ENCODE data around the gene SEPHS2. TPM values are rescaled to one million over a fixed set of nuclear protein-coding genes. Genes with fewer than 3 reads are reported as not detected.

The SEPHS2 gene
- total RNA-seq, 1 donor from 2014 or later: 37.0 TPM

DNA sequence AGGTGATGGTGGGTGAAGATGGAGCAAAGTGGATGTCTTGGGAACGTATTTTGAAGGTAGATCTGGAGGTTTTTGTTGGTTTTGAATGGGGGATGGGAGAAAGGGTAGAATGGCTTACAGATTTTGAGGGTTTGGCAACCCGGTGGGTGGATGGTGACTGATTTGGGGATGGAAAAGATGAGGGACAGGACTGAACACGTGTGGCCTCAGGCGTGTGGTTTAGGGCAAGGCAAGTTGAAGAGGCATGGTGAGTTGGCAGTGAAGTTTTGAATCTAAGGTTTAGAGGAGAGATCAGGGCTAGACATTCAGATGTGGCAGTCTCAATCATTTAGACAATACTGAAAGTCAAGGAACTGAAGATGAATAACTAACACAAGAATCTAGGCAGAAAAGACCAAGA, 10.8 kb downstream of the SEPHS2 start:
- H4K20me1 ChIP-seq (ENCODE audit: insufficient read depth, low read length): no peaks in the 10 kb centered on the region
- Mint-ChIP-seq H3K36me3 (ENCODE audit: low read depth, unreplicated experiment) (no peaks in the 10 kb centered on the region), H3K27ac (ENCODE audit: unreplicated experiment) (no peak overlapping the region), H3K4me3 (ENCODE audit: unreplicated experiment) (no peak overlapping the region), H3K4me1 (ENCODE audit: low read depth, unreplicated experiment) (no peaks in the 10 kb centered on the region), H3K9me3 (ENCODE audit: unreplicated experiment) (no peaks in the 10 kb centered on the region), H3K27me3 (ENCODE audit: low read depth, unreplicated experiment) (peaks cover 17% of the 10 kb centered on the region)
- DNase-seq (ENCODE audit: low read depth): no peak
- no peaks in the 10 kb centered on the region for H3K9me3 ChIP-seq (ENCODE audit: insufficient read depth, low read depth, low read length)
- H3K4me3 ChIP-seq (ENCODE audit: insufficient read depth, low read depth, low read length): no peak overlapping the region
- no peaks in the 10 kb centered on the region for H3K79me2 ChIP-seq (ENCODE audit: insufficient read depth, low read length)
- no peak overlapping the region for H2AFZ ChIP-seq (ENCODE audit: low read depth, low read length)
- H3K36me3 ChIP-seq (ENCODE audit: insufficient read depth, low read length): no peaks in the 10 kb centered on the region
- H3K27ac ChIP-seq (ENCODE audit: low read depth, low read length): no peak overlapping the region
- peaks cover 2% of the 10 kb centered on the region for H3K27me3 ChIP-seq (ENCODE audit: insufficient read depth, low read length)
- H3K9ac ChIP-seq (ENCODE audit: low read length): no peak overlapping the region
- peaks cover 3% of the 10 kb centered on the region for H3K4me1 ChIP-seq (ENCODE audit: insufficient read depth, low read length)
- no peak for FAIRE-seq
- TF ChIP-seq EZH2 (IDR thresholded peaks at IDR 0.05; ENCODE audit: insufficient read depth, low read length) (no peak), CTCF (IDR thresholded peaks at IDR 0.05; ENCODE audit: insufficient read depth, low read depth, low read length) (no peak)
- H3K4me2 ChIP-seq (ENCODE audit: low read length): no peak overlapping the region

DNA sequence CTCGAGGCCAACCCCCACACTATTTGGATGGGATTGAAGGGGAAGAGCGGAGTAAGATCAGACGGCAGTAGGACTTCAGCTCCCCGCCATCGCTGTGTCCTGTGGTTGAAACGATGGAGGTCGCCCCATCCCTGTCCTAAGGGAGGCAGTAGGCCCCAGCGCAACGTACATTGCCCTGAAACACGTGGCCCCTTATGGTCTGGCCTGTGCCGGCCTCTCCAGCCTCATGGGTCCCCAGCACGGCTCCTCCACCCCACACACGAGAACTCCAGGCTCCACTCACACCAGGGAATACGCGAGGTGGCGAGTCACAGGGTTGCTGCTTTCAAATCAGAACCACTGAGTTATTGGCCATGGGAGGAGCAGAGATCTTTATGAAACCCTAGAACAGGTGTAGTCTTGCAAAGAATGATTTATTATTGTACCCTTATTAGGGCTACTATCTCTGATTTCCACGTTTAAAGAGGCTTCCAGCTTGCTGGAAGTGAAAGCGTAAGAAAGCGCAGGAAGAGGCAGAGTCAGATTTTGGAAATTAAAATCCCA, 15.2 kb downstream of the SEPHS2 start:
- TF ChIP-seq CTCF (IDR thresholded peaks at IDR 0.05; ENCODE audit: insufficient read depth, low read depth, low read length) (no peak), EZH2 (IDR thresholded peaks at IDR 0.05; ENCODE audit: insufficient read depth, low read length) (no peak)
- no peaks in the 10 kb centered on the region for H3K9me3 Mint-ChIP-seq (ENCODE audit: unreplicated experiment)
- Histone ChIP-seq H3K4me1 (ENCODE audit: insufficient read depth, low read length) (peaks cover 14% of the 10 kb centered on the region), H3K27ac (ENCODE audit: low read depth, low read length) (no peak overlapping the region), H3K4me2 (ENCODE audit: low read length) (peak overlapping the region; percentile 96), H4K20me1 (ENCODE audit: insufficient read depth, low read length) (peaks cover 5% of the 10 kb centered on the region), H3K9ac (ENCODE audit: low read length) (peak overlapping the region; percentile 7), H3K79me2 (ENCODE audit: insufficient read depth, low read length) (peaks cover 30% of the 10 kb centered on the region), H2AFZ (ENCODE audit: low read depth, low read length) (peak overlapping the region; percentile 86), H3K27me3 (ENCODE audit: insufficient read depth, low read length) (no peaks in the 10 kb centered on the region), H3K9me3 (ENCODE audit: insufficient read depth, low read depth, low read length) (no peaks in the 10 kb centered on the region), H3K36me3 (ENCODE audit: insufficient read depth, low read length) (peaks cover 9% of the 10 kb centered on the region), H3K4me3 (ENCODE audit: insufficient read depth, low read depth, low read length) (peak overlapping the region; percentile 80)
- H3K4me1 Mint-ChIP-seq (ENCODE audit: low read depth, unreplicated experiment): peaks cover 3% of the 10 kb centered on the region
- DNase-seq (ENCODE audit: low read depth): no peak
- H3K27me3 Mint-ChIP-seq (ENCODE audit: low read depth, unreplicated experiment): peaks cover 11% of the 10 kb centered on the region
- H3K27ac Mint-ChIP-seq (ENCODE audit: unreplicated experiment): no peak overlapping the region
- H3K4me3 Mint-ChIP-seq (ENCODE audit: unreplicated experiment): no peak overlapping the region
- H3K36me3 Mint-ChIP-seq (ENCODE audit: low read depth, unreplicated experiment): peaks cover 7% of the 10 kb centered on the region
- FAIRE-seq: no peak

DNA sequence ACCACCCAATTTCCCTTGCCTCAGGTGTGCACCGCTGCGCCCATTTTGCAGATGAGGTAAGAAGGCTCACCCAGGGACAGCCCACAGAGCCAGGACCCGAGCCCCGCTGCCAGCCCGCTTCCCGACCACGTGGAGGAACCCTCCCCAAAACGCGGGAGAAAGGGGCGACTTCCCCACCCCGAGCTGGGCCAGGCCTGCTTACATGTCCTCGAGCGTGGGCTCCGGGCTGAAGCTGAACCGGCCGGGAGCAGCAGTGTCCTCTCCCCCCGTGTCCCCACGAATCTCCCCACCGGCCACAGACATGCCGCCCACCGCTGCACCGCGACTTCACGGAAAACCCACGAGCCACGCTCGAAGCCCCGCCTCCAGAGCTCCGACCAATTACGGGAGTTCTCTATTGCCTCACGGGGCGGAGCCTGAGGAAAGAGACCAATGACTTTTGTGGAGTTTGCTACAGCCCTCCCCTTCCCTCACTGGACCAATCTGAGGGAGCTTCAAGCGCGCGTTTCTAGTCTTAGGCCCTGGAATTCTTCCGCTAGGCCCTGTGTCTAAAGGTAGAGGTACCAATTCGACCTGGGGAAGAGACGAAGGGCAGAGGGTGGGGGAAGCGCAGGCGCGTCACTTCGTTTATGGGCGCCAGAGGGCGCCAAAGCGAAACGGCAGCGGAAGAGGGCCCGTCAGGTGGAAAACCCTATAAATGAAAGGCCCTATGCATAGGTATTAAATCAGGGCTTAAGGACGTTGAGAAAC, 15.8 kb downstream of the SEPHS2 start, which contains the start of gene DCTPP1:
TSS of gene DCTPP1 (minus strand) at position 353 of the 750 bp plus-strand sequence. CDS start at position 303, 50 bp downstream.
- H3K27ac Mint-ChIP-seq (ENCODE audit: unreplicated experiment): no peak within 1 kb of the TSS
- DNase-seq (ENCODE audit: low read depth): peak; percentile 98
- Histone ChIP-seq H3K27ac (ENCODE audit: low read depth, low read length) (peak within 1 kb of the TSS; percentile 8), H3K4me3 (ENCODE audit: insufficient read depth, low read depth, low read length) (peak within 1 kb of the TSS; percentile 80), H3K79me2 (ENCODE audit: insufficient read depth, low read length) (peaks cover 30% of the 10 kb centered on the region), H3K9me3 (ENCODE audit: insufficient read depth, low read depth, low read length) (no peaks in the 10 kb centered on the region), H3K9ac (ENCODE audit: low read length) (peak within 1 kb of the TSS; percentile 75), H4K20me1 (ENCODE audit: insufficient read depth, low read length) (peaks cover 7% of the 10 kb centered on the region), H3K27me3 (ENCODE audit: insufficient read depth, low read length) (no peaks in the 10 kb centered on the region), H2AFZ (ENCODE audit: low read depth, low read length) (peak within 1 kb of the TSS; percentile 86), H3K4me1 (ENCODE audit: insufficient read depth, low read length) (peaks cover 14% of the 10 kb centered on the region), H3K36me3 (ENCODE audit: insufficient read depth, low read length) (peaks cover 9% of the 10 kb centered on the region), H3K4me2 (ENCODE audit: low read length) (peak within 1 kb of the TSS; percentile 96)
- H3K27me3 Mint-ChIP-seq (ENCODE audit: low read depth, unreplicated experiment): peaks cover 9% of the 10 kb centered on the region
- H3K4me3 Mint-ChIP-seq (ENCODE audit: unreplicated experiment): no peak within 1 kb of the TSS
- no peaks in the 10 kb centered on the region for H3K9me3 Mint-ChIP-seq (ENCODE audit: unreplicated experiment)
- peaks cover 7% of the 10 kb centered on the region for H3K36me3 Mint-ChIP-seq (ENCODE audit: low read depth, unreplicated experiment)
- peaks cover 3% of the 10 kb centered on the region for H3K4me1 Mint-ChIP-seq (ENCODE audit: low read depth, unreplicated experiment)
- TF ChIP-seq EZH2 (IDR thresholded peaks at IDR 0.05; ENCODE audit: insufficient read depth, low read length) (no peak), CTCF (IDR thresholded peaks at IDR 0.05; ENCODE audit: insufficient read depth, low read depth, low read length) (peak; percentile 83)
- no peak for FAIRE-seq

All from astrocyte (in vitro differentiated cells and primary cell).